ENCODE results near the gene SLAMF9.

DNA sequence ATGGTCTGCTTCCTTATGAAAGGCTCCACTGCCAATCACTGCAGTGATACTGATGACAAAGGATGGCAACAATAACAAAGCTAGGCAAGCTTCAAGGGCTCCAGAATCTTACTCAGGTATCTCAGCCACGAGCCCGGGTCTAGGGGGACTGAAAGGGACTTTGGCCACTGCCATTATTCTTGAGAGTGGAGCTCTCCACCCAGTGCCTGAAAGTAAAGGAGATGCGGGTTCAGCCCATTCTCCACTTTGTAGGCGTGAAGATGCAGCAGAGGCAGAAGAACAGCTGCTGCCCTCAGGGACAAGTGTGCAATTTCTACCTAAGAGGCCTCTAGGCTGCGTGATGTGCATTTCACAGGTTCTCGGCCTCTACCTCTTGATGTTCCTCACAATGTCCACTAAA is 31.4 kb upstream of the SLAMF9 start:
- TF ChIP-seq, protein P1, sequence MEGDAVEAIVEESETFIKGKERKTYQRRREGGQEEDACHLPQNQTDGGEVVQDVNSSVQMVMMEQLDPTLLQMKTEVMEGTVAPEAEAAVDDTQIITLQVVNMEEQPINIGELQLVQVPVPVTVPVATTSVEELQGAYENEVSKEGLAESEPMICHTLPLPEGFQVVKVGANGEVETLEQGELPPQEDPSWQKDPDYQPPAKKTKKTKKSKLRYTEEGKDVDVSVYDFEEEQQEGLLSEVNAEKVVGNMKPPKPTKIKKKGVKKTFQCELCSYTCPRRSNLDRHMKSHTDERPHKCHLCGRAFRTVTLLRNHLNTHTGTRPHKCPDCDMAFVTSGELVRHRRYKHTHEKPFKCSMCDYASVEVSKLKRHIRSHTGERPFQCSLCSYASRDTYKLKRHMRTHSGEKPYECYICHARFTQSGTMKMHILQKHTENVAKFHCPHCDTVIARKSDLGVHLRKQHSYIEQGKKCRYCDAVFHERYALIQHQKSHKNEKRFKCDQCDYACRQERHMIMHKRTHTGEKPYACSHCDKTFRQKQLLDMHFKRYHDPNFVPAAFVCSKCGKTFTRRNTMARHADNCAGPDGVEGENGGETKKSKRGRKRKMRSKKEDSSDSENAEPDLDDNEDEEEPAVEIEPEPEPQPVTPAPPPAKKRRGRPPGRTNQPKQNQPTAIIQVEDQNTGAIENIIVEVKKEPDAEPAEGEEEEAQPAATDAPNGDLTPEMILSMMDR (IDR thresholded peaks at IDR 0.05): no peak
- TF ChIP-seq POLR2A (IDR thresholded peaks at IDR 0.05): no peak
